Pancreas (tissue), 10 donors: Measurements from ENCODE around the gene MEAF6. TPM values are rescaled to one million over a fixed set of nuclear protein-coding genes. Genes with fewer than 3 reads are reported as not detected.

Experiments
- ATAC-seq, 4 donors: fragments of 200-7000 bp; cut with Tn5 transposase; one replicate each; pipeline versions ENCODE4 v1.8.0 to v1.9.1; 2020; ENCODE audit warnings: mild to moderate bottlenecking in 4 of 4, moderate library complexity in 4 of 4
- DNase-seq, 6 donors: peaks; one replicate each; pipeline ENCODE4 v3.0.0-alpha.2; 2020
- FAIRE-seq: peaks from 2 replicates; lab custom pipeline; 2012; peaks lifted over from hg19 to GRCh38; lab: Jason Lieb, UNC
- H3K27ac ChIP-seq, 4 donors: fragments of 200-600 bp; sonication (generic); 1 replicate in 3 of 4; 2 replicates in 1 of 4; pipeline versions ENCODE4 v1.5.0 to v1.8.0; 2020
- H3K27me3 ChIP-seq, 4 donors: fragments of 200-600 bp; one replicate each; pipeline ENCODE4 v1.8.0; 2021
- H3K36me3 ChIP-seq, 3 donors: fragments of 200-600 bp; sonication (generic) in 1 of 3; one replicate each; pipeline versions ENCODE4 v1.5.0 to v1.8.0; 2020 to 2021
- H3K4me1 ChIP-seq, 3 donors: fragments of 200-600 bp; one replicate each; pipeline ENCODE4 v1.8.0; 2021
- H3K4me3 ChIP-seq, 4 donors: fragments of 200-600 bp; sonication (generic) in 2 of 4; one replicate each; pipeline versions ENCODE4 v1.5.0 to v1.8.0; 2020 to 2021
- H3K9me3 ChIP-seq, 4 donors: fragments of 200-600 bp; one replicate each; pipeline ENCODE4 v1.8.0; 2021
- WGBS, 2 donors: extraction: QIAGEN DNeasy Blood & Tissue Kit; methylation state at CpG; one replicate each; pipeline ENCODE4 v1.1.7; 2013; 5-methylcytosine and 5-hydroxymethylcytosine counted together
- intact Hi-C, 3 donors: fragments of 100-400 bp; cut with DNase I; formaldehyde crosslinking; loops; one replicate each; pipeline versions ENCODE4 v1.11.1 to v1.14.2; 2022
- polyA plus RNA-seq, 2 donors: library from polyadenylated mRNA; stranded (reverse); fragments of 200-250 nt; gene quantifications; one replicate each; pipeline ENCODE4 v1.2.3, GENCODE V29; 2013
- total RNA-seq, 6 donors: library from RNA; stranded (reverse); fragmentation: NEBNext Ultra II Directional in 4 of 6; extraction: Animal tissue kit (Norgen Biotek cat#: 25700) in 4 of 6; gene quantifications; one replicate each; pipeline versions ENCODE4 v1.2.1 to v1.2.4, GENCODE V29; 2021 to 2023
- TF ChIP-seq, protein P1 (sequence below), 4 donors: fragments of 200-600 bp; sonication (generic) in 3 of 4; IDR thresholded peaks; one replicate each; pipeline versions ENCODE4 v1.5.0 to v1.8.0; 2021; ENCODE audit warnings: antibody characterized with exemption in 4 of 4
- donor health status: healthy with polysubstance abuse.
- donor health status: DM: no; HTN: no; CAD: no; lungs with moderate emphysema.
- donor health status: DM: no; HTN: no; CAD: no.
- donor health status: control.
- donor health status: control.
- donor health status: Bipolar disorder and iron deficiency.
- donor health status: DM: yes; HTN: yes; CAD: no.
- donor health status: DM: no; HTN: no; CAD: no.
- donor health status: DM: no; HTN: no; CAD: no.
- donor health status: DM: yes; HTN: yes; CAD: no.

Gene MEAF6
- total and polyA plus RNA-seq, 8 donors = 26.1 to 59.8 (median 28.3) TPM

DNA sequence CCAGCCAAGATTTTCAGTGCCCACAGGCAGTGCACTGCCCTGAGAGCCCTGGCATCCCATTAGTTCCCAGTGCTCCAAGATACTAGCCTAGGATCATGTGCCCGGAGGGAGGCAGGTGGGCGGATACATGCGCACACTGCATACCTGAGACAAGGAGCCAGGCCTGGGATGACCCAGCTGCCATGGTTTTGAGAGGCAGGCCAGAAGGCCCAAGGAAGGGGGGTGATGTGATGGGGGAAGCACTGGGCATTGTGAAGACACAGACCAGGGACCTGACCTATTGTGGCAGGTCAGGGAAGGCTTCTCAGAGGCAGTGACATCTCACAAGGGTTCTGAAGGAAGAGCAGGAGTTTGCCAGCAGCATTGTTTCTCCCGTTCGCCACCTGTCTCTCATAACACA lies 36.6 kb downstream of the MEAF6 start:
- H3K36me3 ChIP-seq = peaks cover 15 to 33% (median 22%) of the 10 kb centered on the region in 3 donors
- no peak for ATAC-seq
- TF ChIP-seq, protein P1, sequence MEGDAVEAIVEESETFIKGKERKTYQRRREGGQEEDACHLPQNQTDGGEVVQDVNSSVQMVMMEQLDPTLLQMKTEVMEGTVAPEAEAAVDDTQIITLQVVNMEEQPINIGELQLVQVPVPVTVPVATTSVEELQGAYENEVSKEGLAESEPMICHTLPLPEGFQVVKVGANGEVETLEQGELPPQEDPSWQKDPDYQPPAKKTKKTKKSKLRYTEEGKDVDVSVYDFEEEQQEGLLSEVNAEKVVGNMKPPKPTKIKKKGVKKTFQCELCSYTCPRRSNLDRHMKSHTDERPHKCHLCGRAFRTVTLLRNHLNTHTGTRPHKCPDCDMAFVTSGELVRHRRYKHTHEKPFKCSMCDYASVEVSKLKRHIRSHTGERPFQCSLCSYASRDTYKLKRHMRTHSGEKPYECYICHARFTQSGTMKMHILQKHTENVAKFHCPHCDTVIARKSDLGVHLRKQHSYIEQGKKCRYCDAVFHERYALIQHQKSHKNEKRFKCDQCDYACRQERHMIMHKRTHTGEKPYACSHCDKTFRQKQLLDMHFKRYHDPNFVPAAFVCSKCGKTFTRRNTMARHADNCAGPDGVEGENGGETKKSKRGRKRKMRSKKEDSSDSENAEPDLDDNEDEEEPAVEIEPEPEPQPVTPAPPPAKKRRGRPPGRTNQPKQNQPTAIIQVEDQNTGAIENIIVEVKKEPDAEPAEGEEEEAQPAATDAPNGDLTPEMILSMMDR (IDR thresholded peaks at IDR 0.05) = no peak
- intact Hi-C loops = no loop called here
- WGBS, 2 donors = 70 to 76% methylated on average over 5 of the region's 5 CpGs
- no peaks in the 10 kb centered on the region for H3K27me3 ChIP-seq
- no peak for FAIRE-seq
- peak overlapping the region; percentile 93 to 97 (median 95) for H3K27ac ChIP-seq
- H3K4me1 ChIP-seq = peaks cover 33 to 40% (median 38%) of the 10 kb centered on the region in 3 donors
- H3K9me3 ChIP-seq = no peaks in the 10 kb centered on the region
- DNase-seq = peak in 3 of 6 donors; percentile 27 to 56 (median 55)
- H3K4me3 ChIP-seq = peak overlapping the region in 2 of 4 donors; percentile 76 to 83

DNA sequence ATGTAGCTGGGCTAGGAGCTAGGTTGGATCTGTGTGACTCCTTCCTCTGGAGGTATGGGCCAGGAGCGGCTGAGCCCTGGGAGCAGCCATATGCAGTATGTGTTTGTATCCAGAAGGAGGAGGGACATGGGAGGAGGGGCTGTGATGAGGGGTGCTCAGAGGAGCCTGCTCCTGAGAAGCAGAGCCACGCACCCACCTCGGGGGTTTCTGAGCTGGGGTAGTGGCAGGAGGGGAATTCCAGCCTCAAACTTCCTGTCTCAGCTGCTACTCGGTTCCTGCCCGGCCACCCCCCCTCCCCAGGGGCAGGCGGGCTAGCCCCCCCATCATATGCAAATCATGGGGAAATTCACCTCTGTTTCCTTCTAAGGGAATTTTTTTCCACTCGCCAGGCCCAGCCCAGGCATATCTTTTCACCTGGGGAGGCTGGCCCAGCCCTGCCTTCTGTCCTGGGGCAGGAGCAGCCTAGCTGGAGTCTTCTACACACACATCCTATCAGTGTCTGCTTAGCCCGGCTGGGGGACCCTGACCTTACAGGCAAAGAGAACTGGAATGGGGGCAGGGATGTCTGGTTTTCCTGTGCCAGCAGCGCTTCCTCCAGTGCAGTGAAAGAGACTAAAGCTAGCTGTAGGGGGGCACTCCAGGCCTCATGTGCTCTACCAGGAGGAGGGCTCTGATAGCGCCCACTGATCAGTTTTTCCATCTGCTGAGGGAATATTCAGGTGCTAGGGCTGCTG lies 37.2 kb downstream of the MEAF6 start:
- DNase-seq (peak; percentile 66 to 87 (median 74)), FAIRE-seq (no peak), ATAC-seq (peak; percentile 8 to 50 (median 28))
- Histone ChIP-seq H3K4me3 (peak overlapping the region; percentile 68 to 83 (median 78)), H3K4me1 (peaks cover 33 to 40% (median 39%) of the 10 kb centered on the region in 3 donors), H3K9me3 (no peaks in the 10 kb centered on the region), H3K27me3 (no peaks in the 10 kb centered on the region), H3K27ac (peak overlapping the region; percentile 93 to 97 (median 95)), H3K36me3 (peaks cover 9 to 27% (median 16%) of the 10 kb centered on the region in 3 donors)
- TF ChIP-seq, protein P1 (IDR thresholded peaks at IDR 0.05) = no peak
- intact Hi-C loops = no loop called here
- WGBS, 2 donors = 10 to 11% methylated on average over 10 of the region's 10 CpGs

DNA sequence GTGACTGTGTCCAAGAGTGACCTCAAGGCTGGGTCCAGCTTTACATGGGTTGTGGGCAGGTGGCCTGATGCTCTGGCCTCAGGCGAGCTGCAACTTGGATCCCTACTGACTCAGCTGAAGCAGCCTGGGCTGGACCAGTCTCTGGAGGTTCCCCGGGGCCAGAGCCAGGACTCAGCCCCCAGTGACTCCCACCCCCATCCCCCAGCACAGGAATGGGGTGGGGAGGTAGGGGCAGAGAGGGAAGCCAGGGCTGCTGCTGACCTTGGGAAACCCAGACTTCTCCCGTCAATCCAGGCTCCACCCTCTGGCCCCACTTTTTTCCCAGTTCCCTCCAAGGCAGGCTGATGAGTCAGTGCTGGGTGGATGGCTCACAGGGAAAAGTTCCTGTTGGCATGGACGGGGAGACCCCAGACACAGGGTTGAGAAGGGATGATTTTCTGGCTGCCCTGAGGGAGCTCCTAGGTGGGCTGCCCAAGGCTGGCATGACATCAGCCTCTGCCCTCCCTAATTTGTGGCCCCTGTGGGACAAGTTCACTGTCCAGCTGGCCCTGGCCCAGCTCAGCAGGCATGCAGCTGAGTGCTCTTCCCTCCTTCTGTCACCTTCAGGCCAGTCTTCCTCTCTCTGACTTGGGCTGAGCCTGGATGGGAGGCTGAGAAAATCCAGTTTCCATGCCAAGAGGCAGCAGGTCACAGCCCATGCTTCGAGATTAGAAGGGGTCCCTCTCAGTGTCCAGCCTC lies 37.9 kb downstream of the MEAF6 start:
- peak; percentile 20 to 45 (median 26) for ATAC-seq
- WGBS, 2 donors = 6 to 10% methylated on average over 5 of the region's 5 CpGs
- Histone ChIP-seq H3K4me1 (peaks cover 37 to 46% (median 40%) of the 10 kb centered on the region in 3 donors), H3K36me3 (peaks cover 9 to 19% (median 10%) of the 10 kb centered on the region in 3 donors), H3K4me3 (peak overlapping the region; percentile 68 to 83 (median 78)), H3K9me3 (no peaks in the 10 kb centered on the region), H3K27ac (peak overlapping the region; percentile 93 to 97 (median 95)), H3K27me3 (no peaks in the 10 kb centered on the region)
- FAIRE-seq = no peak
- peak; percentile 72 to 80 (median 76) for DNase-seq
- intact Hi-C loops = no loop called here
- TF ChIP-seq, protein P1 (IDR thresholded peaks at IDR 0.05) = no peak

DNA sequence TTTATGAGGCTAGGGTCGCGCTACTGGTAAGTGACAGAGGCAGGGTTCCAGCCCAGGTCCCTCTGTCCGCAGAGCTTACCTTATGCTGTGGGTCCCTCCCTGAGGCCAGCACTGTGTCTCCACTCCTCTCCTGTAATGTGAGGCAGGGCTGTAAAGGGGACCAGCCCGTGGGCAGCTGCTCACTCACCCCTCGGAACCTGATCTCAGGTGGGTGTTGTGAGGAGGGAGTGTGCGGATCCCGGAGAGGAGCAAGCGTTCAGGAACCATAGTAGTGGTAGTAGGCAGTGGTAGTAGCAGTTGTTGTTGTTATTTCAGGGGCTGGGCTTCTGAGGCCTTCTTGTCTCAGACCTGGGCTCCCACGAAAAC lies 38.5 kb downstream of the MEAF6 start:
- peak in 2 of 6 donors; percentile 25 to 57 for DNase-seq
- TF ChIP-seq, protein P1 (IDR thresholded peaks at IDR 0.05) = no peak
- intact Hi-C loops = no loop called here
- no peak for ATAC-seq
- Histone ChIP-seq H3K9me3 (no peaks in the 10 kb centered on the region), H3K4me1 (peaks cover 42 to 48% (median 42%) of the 10 kb centered on the region in 3 donors), H3K4me3 (peak overlapping the region; percentile 68 to 83 (median 78)), H3K27ac (peak overlapping the region; percentile 93 to 97 (median 95)), H3K27me3 (no peaks in the 10 kb centered on the region), H3K36me3 (peaks cover 3 to 14% (median 6%) of the 10 kb centered on the region in 3 donors)
- no peak for FAIRE-seq
- 25 to 35% methylated on average over 9 of the region's 9 CpGs for WGBS, 2 donors
